Activated CD8-positive, alpha-beta T cell treated with anti-CD3 and anti-CD28 coated beads for 36 hours (primary cell): Measurements from ENCODE around the gene DNAI1. TPM values are rescaled to one million over a fixed set of nuclear protein-coding genes. Genes with fewer than 3 reads are reported as not detected.

Experiments
- ATAC-seq: fragments of 200-7000 bp; cut with Tn5 transposase; one replicate; pipeline ENCODE4 v1.10.0; 2021; ENCODE audit warnings: mild to moderate bottlenecking, moderate library complexity
- CTCF ChIA-PET: fragments of 350-600 bp; sonication (Branson Sonifier 250); formaldehyde crosslinking; loops from one replicate; lab custom pipeline; 2021; ENCODE audit warnings: antibody characterized with exemption; lab: Charles Lee
- POLR2A ChIA-PET: fragments of 350-600 bp; sonication (Branson Sonifier 250); formaldehyde crosslinking; loops from one replicate; lab custom pipeline; 2021; ENCODE audit warnings: antibody characterized with exemption; lab: Charles Lee
- DNase-seq: peaks from one replicate; pipeline ENCODE4 v3.0.0-alpha.2; 2020
- H3K27ac Mint-ChIP-seq: one replicate; pipeline ENCODE4 v1.8.0; 2021; ENCODE audit warnings: mild to moderate bottlenecking, mixed read lengths
- H3K27me3 Mint-ChIP-seq: one replicate; pipeline ENCODE4 v1.8.0; 2021; ENCODE audit warnings: mixed read lengths
- H3K36me3 Mint-ChIP-seq: one replicate; pipeline ENCODE4 v1.8.0; 2021; ENCODE audit warnings: low read depth, mixed read lengths
- H3K4me1 Mint-ChIP-seq: one replicate; pipeline ENCODE4 v1.8.0; 2021; ENCODE audit warnings: low read depth, mixed read lengths
- H3K4me3 Mint-ChIP-seq: one replicate; pipeline ENCODE4 v1.8.0; 2021; ENCODE audit warnings: mild to moderate bottlenecking, moderate library complexity, mixed read lengths
- H3K9me3 Mint-ChIP-seq: one replicate; pipeline ENCODE4 v1.8.0; 2021; ENCODE audit warnings: mixed read lengths
- CTCF ChIP-seq: fragments of 200-600 bp; IDR thresholded peaks from one replicate; pipeline ENCODE4 v1.8.0; 2022; ENCODE audit warnings: antibody characterized with exemption, mild to moderate bottlenecking
- intact Hi-C: fragments of 100-400 bp; cut with micrococcal nuclease; formaldehyde crosslinking; loops from one replicate; pipeline ENCODE4 v1.10.0; 2022
- total RNA-seq, 2 experiments: library from RNA; stranded (reverse); gene quantifications; one replicate each; pipeline ENCODE4 v1.2.3, GENCODE V29; 2021

Gene DNAI1
- total RNA-seq, 2 experiments from 2014 or later: 0.18 TPM; not detected in 1

- Mint-ChIP-seq H3K4me3 (no peak overlapping the region), H3K4me1 (no peaks in the 10 kb centered on the region), H3K27ac (no peak overlapping the region), H3K9me3 (no peaks in the 10 kb centered on the region), H3K36me3 (no peaks in the 10 kb centered on the region), H3K27me3 (peaks cover 28% of the 10 kb centered on the region)
- TF ChIP-seq CTCF: no peak
- DNase-seq (no peak), ATAC-seq (no peak)
- intact Hi-C loops: no loop called here
- ChIA-PET CTCF (no interaction called here), POLR2A (no interaction called here)
Measured at GRCh38 chr9:34565856-34566255, 107.3 kb downstream of the DNAI1 start.

GRCh38 chr9:34566322-34566721, 107.7 kb downstream of the DNAI1 start:
- H3K36me3 Mint-ChIP-seq: no peaks in the 10 kb centered on the region
- ChIA-PET POLR2A (no interaction called here), CTCF (no interaction called here)
- DNase-seq (no peak), ATAC-seq (no peak)
- H3K9me3 Mint-ChIP-seq: no peaks in the 10 kb centered on the region
- TF ChIP-seq CTCF: no peak
- no peak overlapping the region for H3K27ac Mint-ChIP-seq
- no peak overlapping the region for H3K4me3 Mint-ChIP-seq
- H3K27me3 Mint-ChIP-seq: peaks cover 27% of the 10 kb centered on the region
- intact Hi-C loops: no loop called here
- no peaks in the 10 kb centered on the region for H3K4me1 Mint-ChIP-seq

- ChIA-PET CTCF (no interaction called here), POLR2A (no interaction called here)
- no peaks in the 10 kb centered on the region for H3K9me3 Mint-ChIP-seq
Measured at GRCh38 chr9:34566972-34567371, 108.4 kb downstream of the DNAI1 start.

GRCh38 chr9:34568133-34568532, 109.5 kb downstream of the DNAI1 start:
- no peaks in the 10 kb centered on the region for H3K36me3 Mint-ChIP-seq
- H3K27ac Mint-ChIP-seq: no peak overlapping the region
- no peaks in the 10 kb centered on the region for H3K4me1 Mint-ChIP-seq
- intact Hi-C loops: no loop called here
- TF ChIP-seq CTCF: no peak
- no peaks in the 10 kb centered on the region for H3K9me3 Mint-ChIP-seq
- H3K27me3 Mint-ChIP-seq: peaks cover 23% of the 10 kb centered on the region
- POLR2A ChIA-PET: interaction anchor here (0.5 kb wide), 1 partner anchor 1951 kb away, joined by 3 read pairs; no protein-coding TSS in a partner anchor
- CTCF ChIA-PET: no interaction called here
- no peak overlapping the region for H3K4me3 Mint-ChIP-seq
- no peak for DNase-seq
- no peak for ATAC-seq

More at GRCh38 chr9:34566972-34567371, 108.4 kb downstream of the DNAI1 start:
- ATAC-seq (no peak), DNase-seq (no peak)
- no peak overlapping the region for H3K27ac Mint-ChIP-seq
- H3K4me1 Mint-ChIP-seq: no peaks in the 10 kb centered on the region
- peaks cover 27% of the 10 kb centered on the region for H3K27me3 Mint-ChIP-seq
- H3K36me3 Mint-ChIP-seq: no peaks in the 10 kb centered on the region
- no peak for TF ChIP-seq CTCF
- H3K4me3 Mint-ChIP-seq: no peak overlapping the region
- intact Hi-C loops: no loop called here

- Mint-ChIP-seq H3K36me3 (no peaks in the 10 kb centered on the region), H3K9me3 (no peaks in the 10 kb centered on the region), H3K27me3 (peaks cover 20% of the 10 kb centered on the region), H3K27ac (no peak overlapping the region), H3K4me1 (no peaks in the 10 kb centered on the region), H3K4me3 (no peak overlapping the region)
- no peak for DNase-seq
- no peak for ATAC-seq
- intact Hi-C loops: no loop called here
- ChIA-PET CTCF (interaction anchor here (0.8 kb wide), 1 partner anchor 34 kb away, joined by 3 read pairs; no protein-coding TSS in a partner anchor), POLR2A (interaction anchor here (0.5 kb wide), 1 partner anchor 1950 kb away, joined by 3 read pairs; no protein-coding TSS in a partner anchor)
- TF ChIP-seq CTCF: no peak
Measured at GRCh38 chr9:34568774-34569173, 110.2 kb downstream of the DNAI1 start.
